Measurements from ENCODE around the gene DVL2.

DVL2 gene

GRCh38 chr17:7229504-7229903 is 4.8 kb downstream of the DVL2 start:
- TF ChIP-seq POLR2AphosphoS5 (IDR thresholded peaks at IDR 0.05; ENCODE audit: low read depth, low read length) (no peak), SIN3A (IDR thresholded peaks at IDR 0.05; ENCODE audit: borderline replicate concordance, insufficient read depth, low read length) (no peak), FOXP2 (optimal IDR thresholded peaks at IDR 0.05; ENCODE audit: borderline replicate concordance, extremely low read depth, extremely low read length, insufficient read depth) (no peak), TAF1 (IDR thresholded peaks at IDR 0.05; ENCODE audit: borderline replicate concordance, insufficient read depth, low read length) (no peak)
- TF ChIP-seq, protein P1, sequence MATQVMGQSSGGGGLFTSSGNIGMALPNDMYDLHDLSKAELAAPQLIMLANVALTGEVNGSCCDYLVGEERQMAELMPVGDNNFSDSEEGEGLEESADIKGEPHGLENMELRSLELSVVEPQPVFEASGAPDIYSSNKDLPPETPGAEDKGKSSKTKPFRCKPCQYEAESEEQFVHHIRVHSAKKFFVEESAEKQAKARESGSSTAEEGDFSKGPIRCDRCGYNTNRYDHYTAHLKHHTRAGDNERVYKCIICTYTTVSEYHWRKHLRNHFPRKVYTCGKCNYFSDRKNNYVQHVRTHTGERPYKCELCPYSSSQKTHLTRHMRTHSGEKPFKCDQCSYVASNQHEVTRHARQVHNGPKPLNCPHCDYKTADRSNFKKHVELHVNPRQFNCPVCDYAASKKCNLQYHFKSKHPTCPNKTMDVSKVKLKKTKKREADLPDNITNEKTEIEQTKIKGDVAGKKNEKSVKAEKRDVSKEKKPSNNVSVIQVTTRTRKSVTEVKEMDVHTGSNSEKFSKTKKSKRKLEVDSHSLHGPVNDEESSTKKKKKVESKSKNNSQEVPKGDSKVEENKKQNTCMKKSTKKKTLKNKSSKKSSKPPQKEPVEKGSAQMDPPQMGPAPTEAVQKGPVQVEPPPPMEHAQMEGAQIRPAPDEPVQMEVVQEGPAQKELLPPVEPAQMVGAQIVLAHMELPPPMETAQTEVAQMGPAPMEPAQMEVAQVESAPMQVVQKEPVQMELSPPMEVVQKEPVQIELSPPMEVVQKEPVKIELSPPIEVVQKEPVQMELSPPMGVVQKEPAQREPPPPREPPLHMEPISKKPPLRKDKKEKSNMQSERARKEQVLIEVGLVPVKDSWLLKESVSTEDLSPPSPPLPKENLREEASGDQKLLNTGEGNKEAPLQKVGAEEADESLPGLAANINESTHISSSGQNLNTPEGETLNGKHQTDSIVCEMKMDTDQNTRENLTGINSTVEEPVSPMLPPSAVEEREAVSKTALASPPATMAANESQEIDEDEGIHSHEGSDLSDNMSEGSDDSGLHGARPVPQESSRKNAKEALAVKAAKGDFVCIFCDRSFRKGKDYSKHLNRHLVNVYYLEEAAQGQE (IDR thresholded peaks at IDR 0.05; ENCODE audit: insufficient read depth in 1 of 2, low read depth in 2 of 2, low read length in 2 of 2) = no peak

GRCh38 chr17:7228920-7229319 is 5.4 kb downstream of the DVL2 start:
- TF ChIP-seq, protein P1 (IDR thresholded peaks at IDR 0.05; ENCODE audit: insufficient read depth in 1 of 2, low read depth in 2 of 2, low read length in 2 of 2) = no peak
- TF ChIP-seq SIN3A (IDR thresholded peaks at IDR 0.05; ENCODE audit: borderline replicate concordance, insufficient read depth, low read length) (no peak), TAF1 (IDR thresholded peaks at IDR 0.05; ENCODE audit: borderline replicate concordance, insufficient read depth, low read length) (no peak), FOXP2 (optimal IDR thresholded peaks at IDR 0.05; ENCODE audit: borderline replicate concordance, extremely low read depth, extremely low read length, insufficient read depth) (no peak), POLR2AphosphoS5 (IDR thresholded peaks at IDR 0.05; ENCODE audit: low read depth, low read length) (no peak)

DNA sequence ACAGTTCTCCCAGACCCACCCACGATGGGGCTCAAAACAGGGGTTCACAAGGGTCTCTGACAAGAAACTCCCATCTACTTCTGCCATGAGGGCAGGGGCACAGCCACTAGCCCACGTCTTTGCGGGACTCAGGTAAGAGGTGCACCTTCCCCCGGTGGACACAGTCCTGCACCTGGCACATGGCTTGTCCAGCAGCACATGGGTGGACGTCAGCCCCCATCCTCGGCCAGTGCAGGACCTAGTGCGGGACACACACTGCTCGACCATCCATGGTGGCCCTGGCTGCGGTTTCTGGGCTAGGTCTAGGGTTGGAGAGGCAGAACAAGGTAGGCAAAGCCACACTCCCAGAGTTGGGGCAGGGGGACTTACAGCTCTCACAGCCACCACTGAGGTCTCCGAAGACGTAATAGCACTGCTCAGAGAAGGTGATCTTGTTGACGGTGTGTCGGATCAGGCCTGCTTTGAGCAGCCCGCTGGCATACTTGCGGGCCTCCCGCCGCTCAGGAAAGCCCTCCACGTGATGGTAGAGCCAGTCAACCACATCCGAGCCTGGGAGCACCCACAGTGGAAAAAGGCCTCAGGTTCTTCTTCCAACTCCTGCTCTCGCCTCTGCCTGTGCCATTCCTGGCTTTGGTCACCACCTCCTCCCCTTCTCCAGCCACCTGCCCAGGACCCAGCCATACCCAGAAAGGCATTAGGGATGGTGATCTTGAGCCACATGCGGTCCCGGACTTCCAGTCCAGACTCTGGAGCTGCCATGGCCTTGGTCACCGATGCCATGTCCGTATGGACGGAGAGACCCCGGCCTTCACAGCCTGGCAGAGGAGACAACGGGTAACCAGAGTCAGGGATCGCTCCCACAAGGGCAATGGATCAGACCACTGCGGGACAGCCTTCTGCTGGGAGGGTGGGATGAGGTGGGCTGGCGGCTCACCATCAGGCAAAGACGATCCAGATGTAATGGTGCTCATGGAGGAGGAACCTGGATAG is 7.3 kb downstream of the DVL2 start:
- TF ChIP-seq SIN3A (IDR thresholded peaks at IDR 0.05; ENCODE audit: borderline replicate concordance, insufficient read depth, low read length) = no peak
- TF ChIP-seq FOXP2 (optimal IDR thresholded peaks at IDR 0.05; ENCODE audit: borderline replicate concordance, extremely low read depth, extremely low read length, insufficient read depth) = no peak
- no peak for TF ChIP-seq POLR2AphosphoS5 (IDR thresholded peaks at IDR 0.05; ENCODE audit: low read depth, low read length)

DNA sequence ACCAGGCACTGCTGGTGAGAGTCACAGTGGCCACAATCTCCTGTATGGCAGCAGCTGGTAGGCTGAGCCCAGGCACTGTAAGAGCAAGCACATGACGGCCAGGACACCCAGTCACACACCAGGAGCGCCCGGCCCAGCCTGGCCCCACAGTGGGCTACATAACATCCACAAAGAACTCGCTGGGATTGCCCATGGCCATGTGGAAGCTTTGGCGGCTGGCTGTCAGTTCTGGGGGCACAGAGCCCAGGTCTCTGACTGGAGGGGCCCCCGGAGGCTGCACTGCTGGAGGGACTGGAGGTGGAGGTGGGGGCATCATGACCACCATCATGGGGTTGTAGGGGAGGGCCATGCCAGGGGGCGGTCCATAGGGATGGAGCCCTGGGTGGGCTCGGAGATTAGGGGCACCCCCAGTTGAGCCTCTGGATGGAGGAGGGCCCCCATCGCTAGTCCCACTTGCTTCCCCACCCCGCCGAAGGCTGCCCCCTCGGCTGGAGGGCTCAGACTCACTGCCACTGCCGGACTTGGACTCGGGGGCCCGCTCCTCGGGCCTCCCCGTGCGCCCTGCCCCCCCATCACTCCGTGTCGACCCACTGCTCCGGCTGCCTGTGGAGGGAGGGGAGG is 8.5 kb downstream of the DVL2 start:
- TF ChIP-seq POLR2AphosphoS5 (IDR thresholded peaks at IDR 0.05; ENCODE audit: low read depth, low read length) = peak; percentile 49; the same call in 1 of the 2 replicates
- no peak for TF ChIP-seq FOXP2 (optimal IDR thresholded peaks at IDR 0.05; ENCODE audit: borderline replicate concordance, extremely low read depth, extremely low read length, insufficient read depth)

DNA sequence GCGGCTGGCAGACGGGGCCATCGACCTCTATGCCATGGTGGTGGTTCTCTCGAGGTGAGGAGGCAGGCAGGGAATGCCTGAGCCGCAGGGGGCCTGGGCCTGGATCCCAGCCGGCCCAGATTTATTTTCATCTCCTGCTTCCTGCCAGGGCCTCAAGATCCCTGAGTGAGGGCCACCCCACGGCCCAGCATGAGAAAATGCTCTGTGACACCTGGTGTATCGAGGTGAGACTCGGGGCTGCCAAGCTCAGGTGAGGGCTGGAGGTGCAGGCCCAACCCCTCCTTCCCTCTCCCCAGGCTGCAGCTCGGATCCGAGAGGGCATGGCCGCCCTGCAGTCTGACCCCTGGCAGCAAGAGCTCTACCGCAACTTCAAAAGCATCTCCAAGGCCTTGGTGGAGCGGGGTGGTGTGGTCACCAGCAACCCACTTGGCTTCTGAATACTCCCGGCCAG is 9.6 kb downstream of the DVL2 start:
- TF ChIP-seq, protein P1 (IDR thresholded peaks at IDR 0.05; ENCODE audit: insufficient read depth in 1 of 2, low read depth in 2 of 2, low read length in 2 of 2) = no peak
- TF ChIP-seq POLR2AphosphoS5 (IDR thresholded peaks at IDR 0.05; ENCODE audit: low read depth, low read length) = no peak; the same call in 1 of the 2 replicates
- TF ChIP-seq TAF1 (IDR thresholded peaks at IDR 0.05; ENCODE audit: borderline replicate concordance, insufficient read depth, low read length) = no peak
- TF ChIP-seq SIN3A (IDR thresholded peaks at IDR 0.05; ENCODE audit: borderline replicate concordance, insufficient read depth, low read length) = no peak
- TF ChIP-seq FOXP2 (optimal IDR thresholded peaks at IDR 0.05; ENCODE audit: borderline replicate concordance, extremely low read depth, extremely low read length, insufficient read depth) = no peak

All from PFSK-1 (cell line).